ENCODE results near the gene B4GAT1.
A peak's percentile ranks its signal among the peaks of the same experiment; 100 is the strongest.
"Not testable (repeated sequence)": the region's sequence is repeated elsewhere in the genome, so short reads cannot be mapped to it uniquely, and the experiment has no call there.

Gene B4GAT1

DNA sequence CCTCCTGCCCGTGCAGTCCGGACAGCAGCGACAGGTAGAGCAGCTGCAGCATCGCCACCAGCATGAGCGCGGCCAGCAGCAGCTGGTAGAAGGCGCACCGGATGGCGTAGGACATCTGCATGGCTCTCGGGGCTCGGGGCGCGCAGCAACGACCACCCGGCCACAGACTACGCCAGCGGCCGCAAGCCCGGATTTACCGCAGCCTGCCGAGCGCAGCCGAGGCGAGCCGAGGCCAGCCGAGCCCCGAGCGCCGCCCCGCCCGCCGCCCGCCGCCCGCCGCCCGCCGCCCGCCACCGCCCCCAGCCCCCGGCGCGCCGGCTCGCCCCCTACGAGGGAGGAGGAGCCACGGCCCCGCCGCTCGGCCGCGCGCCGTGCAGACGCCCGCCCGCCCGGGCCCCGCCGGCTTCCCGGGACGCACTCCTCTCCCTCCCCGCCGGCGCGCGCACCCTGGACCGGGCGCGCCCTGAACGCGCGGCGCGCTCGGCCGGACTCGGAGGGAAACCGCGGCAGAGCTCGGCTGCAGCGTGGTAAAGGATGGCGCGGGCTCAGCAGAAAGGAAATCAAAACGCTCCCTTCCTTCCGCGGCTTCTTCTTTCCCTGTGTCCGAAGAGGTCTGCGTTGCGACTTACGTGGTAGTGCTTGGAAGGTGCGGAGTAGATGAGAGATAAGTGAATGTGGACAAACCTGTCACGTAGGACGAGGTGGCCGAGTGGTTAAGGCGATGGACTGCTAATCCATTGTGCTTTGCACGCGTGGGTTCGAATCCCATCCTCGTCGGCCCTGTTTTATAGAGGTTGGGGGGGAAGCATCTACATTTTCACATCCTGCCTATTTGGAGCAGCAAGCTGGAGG, at the start of gene B4GAT1:
Gene B4GAT1, minus strand, starts transcription at position 205 of the 852 bp plus-strand sequence. Its CDS starts 84 bp downstream, at position 121.
- peak; percentile 50 for DNase-seq

DNA sequence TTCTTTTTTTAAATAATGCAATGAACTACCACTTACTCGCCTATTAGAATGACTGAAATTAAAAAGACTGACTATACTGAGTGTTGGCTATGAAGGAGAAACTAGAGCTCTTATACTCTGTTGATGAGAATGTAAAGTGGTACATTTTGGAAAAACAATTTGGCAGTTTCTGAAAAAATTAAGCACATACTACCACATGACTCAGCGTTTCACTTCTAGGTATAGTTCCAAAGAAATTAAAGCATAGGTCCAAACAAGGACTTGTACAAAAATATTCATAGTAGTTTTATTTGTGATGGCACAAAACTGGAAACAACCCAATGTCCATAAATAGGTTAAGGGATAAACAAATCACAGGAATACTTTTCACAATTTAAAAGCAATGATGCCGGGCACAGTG, 46.5 kb upstream of the B4GAT1 start:
- DNase-seq = no peak

DNA sequence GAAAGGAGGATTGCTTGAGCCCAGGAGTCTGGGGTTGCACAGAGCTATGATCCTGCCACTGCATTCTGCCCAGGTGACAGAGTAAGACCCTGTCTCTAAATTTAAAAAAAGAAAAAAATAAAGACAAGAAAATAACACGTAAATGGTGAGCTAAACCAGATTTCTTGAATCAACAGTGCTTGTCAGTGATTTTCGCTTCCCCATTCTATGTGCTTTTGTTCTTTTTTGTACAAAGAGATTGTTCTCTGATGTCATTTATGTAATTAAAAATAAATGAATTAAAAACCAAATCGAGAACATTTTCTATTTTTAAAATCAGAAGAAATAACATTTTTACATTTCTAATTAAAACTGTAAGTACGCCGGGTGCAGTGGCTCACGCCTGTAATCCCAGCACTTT, 43.9 kb upstream of the B4GAT1 start:
- DNase-seq = no peak

DNA sequence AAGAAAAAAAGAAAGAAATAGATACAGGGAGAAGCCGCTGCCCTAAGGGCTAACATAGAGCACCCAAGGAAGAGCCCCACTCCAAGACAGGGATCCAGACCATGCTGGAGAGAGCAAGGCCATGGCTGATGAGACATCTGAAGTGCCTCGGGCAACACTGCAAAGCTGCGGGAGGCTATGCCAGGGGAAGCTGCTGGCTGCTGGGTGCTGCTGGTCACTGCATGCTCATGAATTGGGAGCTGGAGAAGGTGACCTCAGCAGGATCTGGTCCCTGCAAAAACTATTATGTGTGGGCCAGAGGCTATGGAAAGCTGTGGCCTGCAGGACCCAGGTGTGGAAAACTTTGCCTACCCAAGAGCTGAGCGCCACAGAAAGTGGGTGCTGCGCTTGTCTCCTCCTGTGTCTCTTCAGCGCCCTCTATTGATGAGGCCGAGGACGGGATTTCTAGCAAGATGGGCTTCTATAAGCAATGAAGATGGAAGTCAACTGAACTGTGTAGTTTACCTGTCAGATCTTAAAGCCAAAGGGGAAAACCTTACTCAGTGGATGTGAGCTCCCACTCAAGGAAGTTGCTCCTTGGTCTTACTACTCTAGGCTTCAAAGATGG, 41.5 kb upstream of the B4GAT1 start:
- DNase-seq = peak; percentile 3

DNA sequence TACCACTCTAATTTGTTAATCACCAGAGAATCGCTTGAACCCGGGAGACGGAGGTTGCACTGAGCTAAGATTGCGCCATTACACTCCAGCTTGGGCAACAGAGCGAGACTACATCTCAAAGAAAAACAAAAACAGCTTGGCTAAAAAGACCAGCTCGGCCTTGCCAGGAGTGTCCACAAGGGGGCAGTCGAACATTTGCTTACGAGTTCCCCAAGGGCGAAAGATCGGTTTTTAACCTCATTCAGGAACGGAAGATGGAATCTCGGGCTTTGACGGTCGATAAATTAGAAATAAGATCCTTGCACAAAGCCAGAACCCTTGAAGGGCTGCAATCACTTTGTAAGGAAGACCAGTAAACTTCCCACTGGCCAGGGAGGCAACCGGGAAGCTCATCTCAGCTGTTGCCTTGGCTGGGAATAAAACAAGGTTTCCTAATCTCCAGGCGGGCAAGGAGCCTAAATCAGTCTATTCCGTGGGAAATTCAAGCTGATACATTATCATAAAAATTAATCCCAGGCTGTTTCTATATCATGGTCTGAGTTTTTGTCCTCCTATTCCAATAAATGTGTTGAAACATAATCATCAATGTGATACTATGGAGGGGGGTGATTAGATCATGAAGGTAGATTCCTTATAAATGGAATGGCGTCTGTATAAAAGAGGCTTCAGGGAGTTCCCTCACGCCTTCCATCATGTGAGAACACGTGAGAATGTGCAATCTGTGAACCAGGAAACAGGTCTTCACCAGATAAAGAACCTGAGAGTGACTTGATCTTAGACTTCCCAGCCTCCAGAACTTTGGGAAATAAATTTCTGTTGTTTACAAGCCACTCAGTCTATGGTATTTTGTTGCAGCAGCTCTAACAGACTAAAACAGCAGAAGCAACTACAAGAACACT, 39.0 kb upstream of the B4GAT1 start:
- DNase-seq = peak; percentile 18

DNA sequence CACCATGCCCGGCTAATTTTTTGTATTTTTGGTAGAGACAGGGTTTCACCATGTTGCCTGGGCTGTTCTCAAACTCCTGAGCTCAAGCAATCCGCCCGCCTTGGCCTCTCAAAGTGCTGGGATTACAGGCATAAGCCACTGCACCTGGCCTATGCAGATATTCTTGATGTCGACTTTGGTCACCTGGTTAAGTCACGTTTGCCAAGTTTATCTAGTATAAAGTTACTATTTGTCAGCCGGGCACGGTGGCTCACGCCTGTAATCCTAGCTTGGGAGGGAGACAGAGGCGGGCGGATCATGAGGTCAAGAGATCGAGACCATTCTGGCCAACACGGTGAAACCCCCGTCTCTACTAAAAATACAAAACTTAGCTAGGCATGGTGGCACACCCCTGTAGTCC, 36.9 kb upstream of the B4GAT1 start:
- not testable (repeated sequence) for DNase-seq

DNA sequence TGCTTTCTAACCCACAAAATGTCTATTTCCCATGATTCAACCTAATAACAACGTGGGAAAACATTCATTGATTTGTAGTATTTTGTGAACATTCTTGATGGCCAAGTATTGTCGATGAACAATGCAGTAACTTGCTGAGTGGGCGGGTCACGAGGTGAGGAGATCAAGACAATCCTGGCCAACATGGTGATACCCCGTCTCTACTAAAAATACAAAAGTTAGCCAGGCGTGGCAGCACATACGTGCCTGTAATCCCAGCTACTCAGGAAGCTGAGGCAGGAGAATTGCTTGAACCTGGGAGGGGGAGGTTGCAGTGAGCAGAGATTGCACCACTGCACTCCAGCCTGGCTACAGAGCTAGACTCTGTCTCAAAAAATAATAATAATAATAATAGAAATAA, 32.8 kb upstream of the B4GAT1 start:
- not testable (repeated sequence) for DNase-seq

DNA sequence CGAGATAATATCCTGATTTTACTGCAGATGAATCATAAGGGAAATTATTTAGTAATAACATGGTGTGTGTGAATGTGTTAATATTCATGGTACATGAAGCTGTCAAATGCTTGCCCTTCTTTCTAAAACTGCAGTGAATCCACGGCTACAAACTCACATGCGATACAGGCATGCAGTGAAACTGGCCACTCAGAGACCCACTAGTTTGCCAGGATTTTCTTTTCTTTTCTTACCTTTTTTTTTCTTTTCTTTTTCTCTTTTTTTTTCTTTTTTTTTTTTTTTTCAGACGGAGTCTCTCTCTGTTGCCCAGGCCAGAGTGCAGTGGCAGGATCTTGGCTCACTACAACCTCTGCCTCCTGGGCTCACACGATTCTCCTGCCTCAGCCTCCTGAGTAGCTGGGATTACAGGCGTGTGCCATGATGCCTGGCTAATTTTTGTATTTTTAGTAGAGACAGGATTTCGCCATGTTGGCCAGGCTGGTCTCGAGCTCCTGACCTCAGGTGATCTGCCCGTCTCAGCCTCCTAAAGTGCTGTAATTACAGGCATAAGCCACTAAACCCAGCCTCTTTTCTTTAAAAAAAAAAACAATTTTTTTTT, 26.4 kb upstream of the B4GAT1 start:
- not testable (repeated sequence) for DNase-seq

DNA sequence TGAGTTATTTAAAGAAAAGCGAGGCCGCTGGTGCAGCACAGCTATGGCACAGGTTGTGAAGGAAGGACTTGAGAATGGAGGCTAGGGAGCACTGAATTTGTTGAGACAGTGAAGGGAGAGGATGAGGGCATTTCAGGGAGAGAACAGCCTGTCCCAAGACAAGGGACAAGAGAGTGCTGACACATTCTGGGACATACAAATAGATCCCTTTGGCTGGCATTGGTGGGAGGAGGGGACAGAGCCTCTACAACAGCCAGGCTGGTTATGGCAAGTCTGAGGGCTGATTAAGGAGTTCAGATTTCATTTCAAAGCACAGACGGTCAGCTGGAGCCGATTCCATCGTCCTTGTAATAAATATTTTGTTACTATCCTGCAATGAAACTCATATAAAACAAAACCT, 25.8 kb upstream of the B4GAT1 start:
- no peak for DNase-seq

DNA sequence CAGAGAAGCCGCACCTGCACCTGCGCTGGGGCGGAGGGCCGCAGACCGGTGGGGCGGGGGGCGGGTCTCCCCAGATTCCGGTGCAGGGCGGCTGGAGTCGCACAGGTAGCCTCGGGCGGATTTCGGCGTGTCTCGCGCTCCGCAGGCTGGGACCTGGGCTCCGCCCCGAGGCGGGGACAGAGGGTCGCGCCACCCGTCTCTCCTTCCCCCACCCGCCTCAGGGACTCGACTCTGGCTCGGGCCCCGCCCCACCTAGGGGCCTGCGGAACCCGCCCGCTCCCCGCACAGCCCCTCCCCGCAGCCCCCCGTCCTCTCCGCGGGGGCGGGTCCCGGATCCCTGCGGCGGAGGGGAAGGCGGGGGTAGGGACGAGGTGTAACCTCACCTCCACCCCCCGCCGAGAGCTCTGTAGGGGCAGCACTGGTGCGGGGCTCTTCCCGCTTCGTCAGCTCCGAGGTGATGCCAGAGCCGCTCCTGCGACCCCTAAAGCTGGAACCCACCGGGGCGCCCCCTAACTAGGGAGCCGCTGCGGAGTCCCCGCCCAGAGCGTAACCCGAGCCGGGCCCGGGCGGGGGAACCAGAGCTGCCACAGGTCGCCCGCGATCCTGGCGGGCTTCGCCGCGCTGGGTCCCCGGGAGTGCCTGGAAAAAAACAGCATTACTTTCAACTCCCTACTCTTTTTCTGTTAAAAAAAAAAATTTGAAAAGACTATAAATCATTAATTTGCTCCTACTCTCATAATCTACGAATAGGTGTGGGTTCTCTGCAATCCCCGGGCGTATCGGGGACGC, 24.4 kb upstream of the B4GAT1 start, which contains the start of gene SLC29A2:
Gene SLC29A2, minus strand, starts transcription at position 134 of the 789 bp plus-strand sequence. CDS start 169 bp downstream, outside the sequence.
- DNase-seq = peak; percentile 48

DNA sequence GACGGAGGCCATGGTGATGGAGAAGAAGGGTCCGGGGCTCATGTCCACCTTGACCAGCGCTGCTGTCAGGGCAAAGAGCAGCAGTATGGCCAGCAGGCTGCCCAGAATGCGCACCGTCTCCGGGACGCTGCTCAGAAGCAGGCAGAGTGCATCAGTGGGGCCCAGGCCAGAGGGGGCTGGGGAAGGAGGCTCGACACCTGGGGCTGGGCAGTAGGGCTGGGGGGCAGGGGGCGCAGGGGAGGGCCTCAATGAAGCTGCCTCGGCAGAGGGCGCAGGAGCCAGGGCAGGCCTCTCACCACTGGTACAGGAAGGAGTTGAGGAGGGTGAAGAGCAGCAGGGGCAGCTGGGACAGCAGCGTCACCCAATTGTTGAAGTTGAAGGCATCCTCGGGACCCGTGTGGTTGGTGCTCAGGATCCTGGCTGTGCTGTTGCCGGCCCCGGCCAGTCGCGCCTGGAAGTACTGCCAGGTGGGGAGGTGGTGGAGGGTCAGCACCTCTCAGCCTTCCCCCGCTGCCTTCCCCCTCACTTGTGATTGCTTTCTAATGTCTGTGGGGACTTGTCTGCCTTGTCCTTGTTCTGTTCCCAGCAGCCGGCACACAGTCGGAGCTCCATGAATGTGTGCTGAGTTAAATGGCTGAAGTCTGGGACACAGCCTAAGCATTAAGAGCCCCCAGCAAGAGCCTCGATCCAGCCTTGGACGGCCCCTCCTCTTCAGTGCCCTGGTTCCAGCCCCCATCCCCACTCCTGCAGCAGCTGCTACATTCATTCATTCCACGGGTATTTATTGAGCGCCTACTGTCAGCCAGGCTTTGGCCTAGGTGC, 21.9 kb upstream of the B4GAT1 start:
- no peak for DNase-seq

DNA sequence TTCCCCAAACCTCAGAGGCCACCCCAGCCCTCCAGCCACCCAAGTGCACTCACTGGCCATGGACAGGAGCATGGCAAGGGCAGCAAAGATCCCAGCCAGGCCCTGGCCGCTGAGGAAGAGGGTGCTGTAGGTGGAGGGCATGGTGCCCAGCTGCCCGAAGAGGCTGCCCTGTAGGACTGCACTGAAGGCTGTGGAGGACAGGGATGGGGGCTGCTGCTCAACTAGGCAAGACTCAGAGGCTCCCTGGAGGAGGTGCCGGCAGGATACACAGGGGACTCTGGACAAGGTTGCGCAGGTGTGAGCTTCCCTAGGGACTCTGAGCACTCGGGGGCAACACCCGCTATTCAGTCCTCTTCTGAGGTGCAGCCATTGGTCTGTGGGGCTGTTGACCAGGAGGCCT, 21.1 kb upstream of the B4GAT1 start:
- no peak for DNase-seq

DNA sequence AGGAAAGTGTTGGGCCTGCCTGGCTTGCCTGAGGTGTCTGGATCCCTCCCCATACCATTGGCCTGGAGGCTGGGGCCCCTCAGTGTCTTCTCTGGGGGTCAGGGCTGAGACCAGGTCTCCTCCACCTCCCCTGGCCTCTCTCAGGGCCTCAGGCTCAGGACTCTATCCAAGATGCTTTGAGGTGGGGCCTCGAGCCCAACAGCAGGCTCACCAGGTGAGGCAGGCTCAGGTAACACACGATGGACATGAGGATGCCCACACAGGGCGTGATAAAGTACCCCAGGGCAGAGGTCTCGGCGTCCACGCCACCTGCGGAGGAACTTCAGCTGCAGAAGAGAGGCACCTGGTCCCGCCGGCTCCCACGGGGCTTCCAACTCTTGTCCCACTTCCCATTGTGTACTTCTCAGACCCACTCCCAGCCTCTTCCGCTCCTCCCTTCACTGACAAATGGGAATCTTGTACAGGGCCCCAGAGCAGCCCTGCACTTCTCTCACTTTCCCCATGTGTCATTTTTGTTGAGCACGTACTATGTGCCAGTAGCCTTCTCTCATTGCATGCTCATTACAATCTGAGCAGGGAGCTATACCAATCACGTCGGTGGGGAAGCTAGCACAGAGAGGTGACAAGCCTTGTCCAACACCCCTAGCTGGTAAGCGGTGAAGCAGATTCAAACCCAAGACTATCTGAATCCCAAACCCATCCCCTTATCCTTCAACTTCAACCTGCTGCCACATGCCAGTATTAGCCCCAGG, 20.3 kb upstream of the B4GAT1 start:
- DNase-seq = no peak

DNA sequence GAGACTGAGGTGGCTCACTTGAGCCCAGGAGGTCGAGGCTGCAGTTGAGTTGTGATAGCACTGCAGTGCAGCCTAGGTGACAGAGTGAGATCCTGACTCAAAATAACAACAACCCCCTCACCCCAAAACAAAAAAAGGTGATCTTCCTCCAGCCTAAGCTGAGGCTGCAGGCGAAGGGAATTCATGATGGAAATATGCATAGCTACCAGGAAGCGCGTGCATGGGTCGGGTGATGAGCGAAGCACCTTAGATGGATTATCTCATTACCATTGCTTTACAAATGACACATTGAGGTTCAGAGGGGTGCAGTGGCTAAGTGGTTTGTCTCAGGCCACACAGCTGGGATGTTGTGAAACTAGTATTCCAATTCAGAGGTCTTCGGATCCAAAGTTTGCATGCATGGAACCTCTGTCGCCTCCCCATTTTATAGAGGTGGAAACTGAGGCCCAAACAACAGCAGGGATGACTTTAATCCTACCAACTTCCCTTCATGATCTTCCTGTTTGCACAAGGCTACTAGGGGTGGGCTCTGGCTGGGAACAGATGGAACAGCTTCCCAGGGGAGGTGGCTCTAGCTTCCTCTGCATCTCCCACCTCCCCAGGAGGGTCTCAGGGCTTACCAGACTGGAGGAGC, 19.5 kb upstream of the B4GAT1 start:
- no peak for DNase-seq

DNA sequence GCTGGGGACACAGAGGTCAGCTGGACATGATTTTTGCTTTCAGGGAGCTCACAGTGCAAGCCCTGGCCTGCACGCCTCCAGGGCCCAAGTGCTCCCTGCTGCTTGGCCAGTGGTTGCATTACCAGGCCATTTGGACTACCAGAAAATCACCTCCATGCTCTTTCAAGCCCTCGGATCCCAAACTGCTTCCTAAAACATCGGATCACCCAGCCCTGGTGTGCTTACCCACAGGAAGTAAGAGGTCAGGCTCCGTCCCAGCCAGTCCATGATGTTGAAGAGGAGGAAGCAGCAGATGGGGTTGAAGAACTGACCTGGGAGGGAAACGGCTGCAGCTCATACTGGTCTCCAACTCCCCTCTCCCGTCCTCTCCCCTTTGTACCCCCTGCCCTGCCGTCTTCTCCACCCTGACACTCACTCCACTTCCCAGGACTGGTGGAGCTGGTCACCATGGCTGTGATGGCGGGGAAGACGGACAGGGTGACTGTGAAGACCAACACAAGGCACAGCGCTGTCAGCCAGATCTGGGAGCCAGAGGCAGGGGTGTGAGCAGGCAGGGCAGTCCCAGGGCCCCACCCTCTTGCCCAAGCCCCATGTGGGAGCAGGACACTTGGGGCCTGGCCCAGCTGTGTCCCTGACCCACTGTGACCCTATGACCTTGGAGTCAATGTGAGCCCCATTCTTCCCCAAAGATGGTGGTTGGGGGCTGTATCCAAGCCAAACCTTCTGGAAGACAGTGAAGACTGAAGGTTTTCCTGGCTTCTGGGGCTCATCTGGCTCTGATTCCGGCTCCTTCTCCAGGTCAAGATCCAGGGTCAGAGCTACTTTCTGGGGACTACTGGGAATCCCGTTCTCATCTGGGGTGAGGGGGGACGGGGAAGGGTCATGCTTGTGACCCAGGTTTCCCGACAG, 18.5 kb upstream of the B4GAT1 start:
- no peak for DNase-seq

DNA sequence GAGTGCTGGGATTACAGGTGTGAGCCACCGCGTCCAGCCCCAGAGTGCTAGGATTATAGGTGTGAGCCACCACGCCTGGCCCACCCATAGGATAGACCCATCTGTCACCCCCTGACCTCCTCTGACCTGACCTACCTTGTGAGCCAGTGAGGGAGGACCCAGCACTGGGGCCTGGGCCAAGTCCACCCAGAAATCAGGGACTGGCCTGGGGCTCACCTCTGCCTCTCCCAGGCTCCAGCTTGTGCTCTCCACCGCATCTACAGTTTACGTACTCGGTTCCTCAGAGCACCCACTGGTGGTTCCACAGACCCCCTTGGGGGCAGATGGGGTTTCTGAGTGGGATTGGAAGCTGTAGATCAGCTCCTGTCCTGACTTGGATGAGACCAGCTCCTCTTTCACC, 17.7 kb upstream of the B4GAT1 start:
- DNase-seq = no peak

DNA sequence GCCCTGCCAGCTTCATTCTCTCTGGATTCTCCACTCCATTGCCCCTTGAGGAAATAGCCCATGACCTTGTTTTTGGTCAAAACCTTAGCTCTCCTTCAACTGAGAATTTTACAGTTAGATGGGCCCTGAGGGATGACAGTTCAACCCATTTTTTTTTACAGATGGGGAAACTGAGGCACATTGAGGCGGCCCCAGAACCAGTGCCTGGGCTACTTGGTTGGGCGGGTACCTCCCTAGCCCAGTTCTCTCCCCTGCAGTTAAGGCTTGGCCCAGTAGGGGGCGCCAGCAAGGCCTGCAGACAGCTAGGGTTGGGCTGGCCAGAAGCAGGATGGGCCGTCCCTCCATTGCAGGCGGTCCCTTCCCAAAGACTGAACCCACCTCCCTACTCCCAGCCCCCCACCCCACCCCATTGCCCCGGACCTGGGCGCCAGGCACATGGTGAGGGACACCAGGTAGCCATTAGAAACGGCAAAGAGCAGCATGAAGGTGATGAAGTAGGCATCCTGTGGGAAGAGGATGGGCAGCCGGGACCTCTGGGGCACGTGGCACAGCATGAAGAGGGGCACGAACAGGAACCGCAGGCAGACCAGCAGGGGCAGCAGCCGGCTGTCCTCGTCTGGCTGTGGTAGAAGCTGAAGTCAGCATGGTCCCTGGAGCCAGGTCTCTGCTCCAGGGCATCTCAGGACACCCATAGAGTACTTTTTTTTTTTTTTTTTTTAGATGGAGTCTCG, 16.5 kb upstream of the B4GAT1 start:
- DNase-seq = no peak

DNA sequence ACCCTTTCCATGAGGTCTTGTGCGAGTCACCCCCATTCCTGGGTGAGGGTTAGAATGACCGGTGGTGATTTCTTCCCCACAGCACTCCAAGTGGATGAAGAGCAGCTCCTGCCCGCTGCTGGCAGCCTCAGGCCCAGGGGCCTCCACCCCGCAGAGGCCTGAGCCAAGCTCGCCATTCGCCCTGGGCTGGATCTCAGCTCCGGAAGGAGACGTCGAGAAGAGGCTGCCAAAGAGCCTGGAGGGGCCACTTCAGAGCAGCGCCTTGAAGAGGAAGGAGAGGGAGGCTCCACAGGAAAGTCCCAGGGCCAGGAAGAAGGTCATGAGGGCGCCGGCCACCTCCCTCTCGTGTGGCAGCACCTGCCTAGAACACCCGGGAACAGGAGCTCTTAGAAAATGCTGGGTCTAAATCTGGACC, 15.8 kb upstream of the B4GAT1 start:
- no peak for DNase-seq
